ENCODE results near the gene PHACTR3.

Gene PHACTR3

GRCh38 chr20:59623133-59623532, 18.8 kb downstream of the PHACTR3 start:
- DNase-seq, result no peak

- DNase-seq, result no peak
Observed at GRCh38 chr20:59623583-59623982, 19.2 kb downstream of the PHACTR3 start.

- no peak for DNase-seq
Observed at GRCh38 chr20:59624401-59624800, 20.1 kb downstream of the PHACTR3 start.

GRCh38 chr20:59625214-59625922, 21.0 kb downstream of the PHACTR3 start:
- DNase-seq, result no peak

GRCh38 chr20:59627298-59627697, 23.0 kb downstream of the PHACTR3 start:
- DNase-seq, result no peak

GRCh38 chr20:59628171-59628570, 23.8 kb downstream of the PHACTR3 start:
- DNase-seq, result no peak

- no peak for DNase-seq
Observed at GRCh38 chr20:59629141-59630045, 25.1 kb downstream of the PHACTR3 start.

- no peak for DNase-seq
Observed at GRCh38 chr20:59630526-59630925, 26.2 kb downstream of the PHACTR3 start.

- no peak for DNase-seq
Observed at GRCh38 chr20:59631751-59632540, 27.6 kb downstream of the PHACTR3 start.

- no peak for DNase-seq
Observed at GRCh38 chr20:59632541-59633113, 28.3 kb downstream of the PHACTR3 start.

- no peak for DNase-seq
Observed at GRCh38 chr20:59633656-59634251, 29.4 kb downstream of the PHACTR3 start.

- DNase-seq, result no peak
Observed at GRCh38 chr20:59634435-59635005, 30.2 kb downstream of the PHACTR3 start.

GRCh38 chr20:59636766-59637370, 32.5 kb downstream of the PHACTR3 start:
- DNase-seq, result no peak

GRCh38 chr20:59640267-59640666, 35.9 kb downstream of the PHACTR3 start:
- no peak for DNase-seq

- DNase-seq, result no peak
Observed at GRCh38 chr20:59643615-59644061, 39.3 kb downstream of the PHACTR3 start.

- no peak for DNase-seq
Observed at GRCh38 chr20:59644371-59644939, 40.1 kb downstream of the PHACTR3 start.

GRCh38 chr20:59645271-59645670, 40.9 kb downstream of the PHACTR3 start:
- DNase-seq, result no peak

GRCh38 chr20:59645761-59646171, 41.4 kb downstream of the PHACTR3 start:
- no peak for DNase-seq

GRCh38 chr20:59646487-59646886, 42.1 kb downstream of the PHACTR3 start:
- no peak for DNase-seq

GRCh38 chr20:59647271-59647670, 42.9 kb downstream of the PHACTR3 start:
- DNase-seq, result no peak

- no peak for DNase-seq
Observed at GRCh38 chr20:59648466-59649070, 44.2 kb downstream of the PHACTR3 start.
